K562 (cell line): Measurements from ENCODE around the gene MKNK2. TPM values are rescaled to one million over a fixed set of nuclear protein-coding genes. Genes with fewer than 3 reads are reported as not detected.

ENCODE experiments used
- BRF1 ChIP-seq: IDR thresholded peaks from 3 replicates; pipeline ENCODE4 v1.6.1; 2011; ENCODE audit warnings: borderline replicate concordance, mild to moderate bottlenecking; ENCODE audit not compliant: insufficient read length; ENCODE audit errors: extremely low read depth
- CBFB ChIP-seq: sonication (generic); formaldehyde crosslinking; IDR thresholded peaks from 2 replicates; pipeline ENCODE4 v1.4.0; 2020; ENCODE audit warnings: mild to moderate bottlenecking, missing genetic modification reagents
- CHD1 ChIP-seq: fragments of 200-600 bp; sonication (generic); IDR thresholded peaks from one replicate; pipeline ENCODE4 v1.6.1; 2012; ENCODE audit warnings: mild to moderate bottlenecking, moderate library complexity, low read length, inconsistent platforms
- EZH2 ChIP-seq: IDR thresholded peaks from 2 replicates; pipeline ENCODE4 v1.6.1; 2012; ENCODE audit warnings: low read depth, mild to moderate bottlenecking, inconsistent platforms, low read length, borderline replicate concordance
- HDAC1 ChIP-seq, 2 experiments: fragments of 450-650 bp; IDR thresholded peaks; 2 replicates each; pipeline ENCODE4 v1.6.1; 2016 to 2017; ENCODE audit warnings: inconsistent platforms in 1 of 2, mild to moderate bottlenecking in 1 of 2, moderate library complexity in 1 of 2
- HDAC8 ChIP-seq: fragments of 450-650 bp; IDR thresholded peaks from 2 replicates; pipeline ENCODE4 v1.6.1; 2016; ENCODE audit warnings: mild to moderate bottlenecking, missing genetic modification characterization, moderate library complexity, missing compliant biosample characterization
- KDM5B ChIP-seq: fragments of 200-600 bp; sonication (generic); IDR thresholded peaks from 2 replicates; pipeline ENCODE4 v1.6.1; 2012; ENCODE audit warnings: low read depth, mild to moderate bottlenecking, moderate library complexity, low read length, control low read depth, inconsistent platforms; ENCODE audit not compliant: insufficient replicate concordance
- NCOA1 ChIP-seq: fragments of 450-650 bp; IDR thresholded peaks from 2 replicates; pipeline ENCODE4 v1.6.1; 2016; ENCODE audit warnings: low read depth
- NCOA2 ChIP-seq, 2 experiments: fragments of 450-650 bp; IDR thresholded peaks; 2 replicates each; pipeline ENCODE4 v1.6.1; 2018; ENCODE audit warnings: mild to moderate bottlenecking in 2 of 2, moderate library complexity in 1 of 2; ENCODE audit not compliant: partially characterized antibody in 2 of 2
- NFYB ChIP-seq: IDR thresholded peaks from 2 replicates; pipeline ENCODE4 v1.6.1; 2011; ENCODE audit warnings: mild to moderate bottlenecking, moderate library complexity; ENCODE audit not compliant: insufficient read length; ENCODE audit errors: extremely low read depth
- NR0B1 ChIP-seq: fragments of 450-650 bp; IDR thresholded peaks from one replicate; pipeline ENCODE4 v1.6.1; 2018; ENCODE audit warnings: mild to moderate bottlenecking, moderate library complexity; ENCODE audit not compliant: partially characterized antibody
- NR2F6 ChIP-seq: fragments of 450-650 bp; formaldehyde crosslinking; IDR thresholded peaks from 2 replicates; pipeline ENCODE4 v1.4.0; 2020; ENCODE audit warnings: mild to moderate bottlenecking
- TARDBP ChIP-seq: fragments of 450-650 bp; IDR thresholded peaks from 2 replicates; pipeline ENCODE4 v1.6.1; 2016
- ZBTB2 ChIP-seq: fragments of 450-650 bp; IDR thresholded peaks from 2 replicates; pipeline ENCODE4 v1.6.1; 2016; ENCODE audit warnings: antibody characterized with exemption
- ZNF124 ChIP-seq: sonication (generic); formaldehyde crosslinking; IDR thresholded peaks from 2 replicates; pipeline ENCODE4 v1.8.1; 2022; ENCODE audit warnings: missing genetic modification reagents
- ZNF175 ChIP-seq: fragments of 200-800 bp; sonication (Bioruptor generic); IDR thresholded peaks from 2 replicates; pipeline ENCODE4 v1.6.1; 2016; ENCODE audit warnings: low read depth, mild to moderate bottlenecking, missing genetic modification characterization, missing compliant biosample characterization
- ZNF232 ChIP-seq: sonication (generic); formaldehyde crosslinking; IDR thresholded peaks from 2 replicates; pipeline ENCODE4 v1.8.0; 2022; ENCODE audit warnings: mild to moderate bottlenecking, missing genetic modification reagents
- ZNF324 ChIP-seq: fragments of 250-450 bp; sonication (Bioruptor Pico); IDR thresholded peaks from 2 replicates; pipeline ENCODE4 v1.4.0; 2020; ENCODE audit warnings: mild to moderate bottlenecking
- ZNF76 ChIP-seq: fragments of 250-450 bp; sonication (Bioruptor Pico); IDR thresholded peaks from 2 replicates; pipeline ENCODE4 v1.4.0; 2020; ENCODE audit warnings: mild to moderate bottlenecking, moderate library complexity, borderline replicate concordance
- ZNF766 ChIP-seq: fragments of 200-800 bp; sonication (Bioruptor generic); conservative IDR thresholded peaks from 2 replicates; pipeline ENCODE4 v1.6.1; 2016; ENCODE audit warnings: missing genetic modification characterization, missing compliant biosample characterization
- polyA plus RNA-seq, 8 experiments: library from polyadenylated mRNA; depleted of rRNA in 4 of 8; stranded (reverse) in 5 of 8; unstranded in 3 of 8; fragments of >200 nt; fragmentation: Nextera tagmentation in 2 of 8; fragmentation: Illumina TruSeq in 1 of 8; extraction: Ambion mirVana in 2 of 8; extraction: Trizol in 1 of 8; gene quantifications; 2 replicates each; pipeline versions ENCODE4 v1.2.1 to v1.2.3, GENCODE V29; 2011 to 2014; ENCODE audit warnings: inconsistent platforms in 1 of 8, missing spikeins in 1 of 8
- total RNA-seq, 7 experiments: library from RNA; depleted of rRNA in 6 of 7; stranded (reverse); fragments of >200 nt in 6 of 7; fragmentation: Illumina TruSeq in 2 of 7; extraction: Trizol in 2 of 7; gene quantifications; 2 replicates each; pipeline versions ENCODE4 v1.2.1 to v1.2.3, GENCODE V29; 2011 to 2021; ENCODE audit warnings: low replicate concordance in 1 of 7
- TF ChIP-seq, protein P1 (sequence below), 3 experiments: fragments of 200-800 bp in 1 of 3; sonication (Bioruptor generic) in 1 of 3; sonication (generic) in 1 of 3; formaldehyde crosslinking in 1 of 3; IDR thresholded peaks; 2 replicates each; pipeline versions ENCODE4 v1.6.1 to v1.8.0; 2016 to 2022; ENCODE audit warnings: mild to moderate bottlenecking in 2 of 3, missing compliant biosample characterization in 2 of 3, missing genetic modification characterization in 2 of 3, missing genetic modification reagents in 1 of 3
- TF ChIP-seq, protein P2 (sequence below): sonication (generic); formaldehyde crosslinking; IDR thresholded peaks from 2 replicates; pipeline ENCODE4 v1.8.0; 2022; ENCODE audit warnings: missing genetic modification reagents, mild to moderate bottlenecking, moderate library complexity, borderline replicate concordance

Gene MKNK2
- total and polyA plus RNA-seq, 9 of the 15 experiments (the other 6 are each of a cell fraction or from before 2014, with no cell fraction given) = 5.1 to 191 (median 51.9) TPM

DNA sequence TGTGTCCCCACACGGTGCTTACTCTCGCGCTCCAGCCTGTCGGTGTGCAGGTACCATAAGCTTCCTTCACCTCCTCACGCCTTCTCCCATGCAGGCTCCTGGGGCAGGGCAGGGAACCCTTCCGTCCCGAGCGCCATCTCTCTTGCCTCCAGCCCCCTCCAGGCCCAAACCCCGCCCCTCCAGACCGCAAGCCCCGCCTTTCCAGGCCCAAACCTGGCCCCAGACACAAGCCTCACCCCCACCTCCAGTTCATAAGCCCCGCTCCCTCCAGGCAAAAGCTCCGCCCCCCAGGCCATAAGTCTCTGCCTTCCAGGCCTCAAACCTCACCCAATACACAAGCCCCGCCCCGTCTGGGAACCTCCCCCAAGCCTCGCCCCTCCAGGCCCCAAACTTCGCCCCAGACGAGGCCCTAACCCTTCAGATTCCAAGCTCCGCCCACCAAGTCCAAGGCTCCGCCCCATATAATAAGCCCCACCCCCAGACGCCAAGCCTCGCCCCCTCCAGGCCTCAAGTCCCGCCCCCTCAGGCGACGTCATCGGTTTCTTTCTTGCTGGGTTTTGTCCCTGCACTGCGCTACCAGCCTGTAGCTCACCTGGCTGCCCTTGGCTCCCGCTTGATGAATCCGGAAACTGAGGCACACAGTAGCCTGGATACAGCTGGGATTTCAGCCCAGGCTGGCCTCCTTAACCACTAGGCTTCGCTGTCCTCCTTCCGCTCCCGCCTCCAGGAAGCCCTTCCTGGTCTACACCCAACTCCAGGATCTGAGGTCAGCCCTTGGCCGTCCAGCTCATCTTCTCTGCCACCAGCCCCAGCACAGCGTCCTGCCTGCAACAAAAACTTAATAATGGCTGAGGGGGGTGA lies 16.1 kb downstream of the MKNK2 start (continued):
- TF ChIP-seq NR0B1 (no peak), ZNF76 (CRISPR knock-in tag) (no peak), EZH2 (no peak), CHD1 (no peak), ZNF766 (CRISPR knock-in tag) (no peak), NCOA1 (no peak), TARDBP (no peak), NFYB (no peak), ZNF232 (no peak), ZNF124 (no peak), CBFB (no peak), KDM5B (peak; percentile 35), HDAC8 (tag) (no peak), NR2F6 (CRISPR knock-in tag) (no peak), ZNF324 (no peak), NCOA2 (IDR thresholded peaks at IDR 0.05; ENCODE audit: partially characterized antibody in 2 of 2) (no peak), ZBTB2 (no peak), BRF1 (no peak), ZNF175 (CRISPR knock-in tag) (no peak), HDAC1 (IDR thresholded peaks at IDR 0.05) (no peak; a peak in 1 of 4 replicates)
- TF ChIP-seq, protein P1, sequence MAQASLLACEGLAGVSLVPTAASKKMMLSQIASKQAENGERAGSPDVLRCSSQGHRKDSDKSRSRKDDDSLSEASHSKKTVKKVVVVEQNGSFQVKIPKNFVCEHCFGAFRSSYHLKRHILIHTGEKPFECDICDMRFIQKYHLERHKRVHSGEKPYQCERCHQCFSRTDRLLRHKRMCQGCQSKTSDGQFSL (CRISPR knock-in tag; IDR thresholded peaks at IDR 0.05) = 0 out of 2 replicates have a peak, but pooled peaks have one; percentile 27
- TF ChIP-seq, protein P1 (tag; IDR thresholded peaks at IDR 0.05) = no peak
- TF ChIP-seq, protein P2, sequence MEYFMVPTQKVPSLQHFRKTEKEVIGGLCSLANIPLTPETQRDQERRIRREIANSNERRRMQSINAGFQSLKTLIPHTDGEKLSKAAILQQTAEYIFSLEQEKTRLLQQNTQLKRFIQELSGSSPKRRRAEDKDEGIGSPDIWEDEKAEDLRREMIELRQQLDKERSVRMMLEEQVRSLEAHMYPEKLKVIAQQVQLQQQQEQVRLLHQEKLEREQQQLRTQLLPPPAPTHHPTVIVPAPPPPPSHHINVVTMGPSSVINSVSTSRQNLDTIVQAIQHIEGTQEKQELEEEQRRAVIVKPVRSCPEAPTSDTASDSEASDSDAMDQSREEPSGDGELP (CRISPR knock-in tag) = peak; percentile 18; the same call in 1 of the 2 replicates
